T-helper 2 cell treated with Interferon-gamma antibody and Interleukin-4, amounts not matched to agents 100 ng/mL and 5 ng/mL, for 36 hours (primary cell): ENCODE data around the gene TECR. TPM values are rescaled to one million over a fixed set of nuclear protein-coding genes. Genes with fewer than 3 reads are reported as not detected.
"Not testable (repeated sequence)": the region's sequence is repeated elsewhere in the genome, so short reads cannot be mapped to it uniquely, and the experiment has no call there.

Source experiments
- intact Hi-C: fragments of 100-400 bp; cut with micrococcal nuclease; formaldehyde crosslinking; loops from one replicate; pipeline ENCODE4 v1.15.1; 2023
- total RNA-seq: library from RNA; stranded (reverse); gene quantifications from 2 replicates; pipeline ENCODE4 v1.2.3, GENCODE V29; 2022

TECR gene
- total RNA-seq, 1 donor from 2014 or later = 153 TPM

GRCh38 chr19:14577885-14578427 is 48.6 kb downstream of the TECR start:
- intact Hi-C loops = no loop called here

- intact Hi-C loops = no loop called here
Measured at GRCh38 chr19:14580623-14581237, 51.3 kb downstream of the TECR start.

GRCh38 chr19:14582894-14583340 is 53.5 kb downstream of the TECR start, which contains the start of gene CLEC17A:
TSS of gene CLEC17A (plus strand) at chr19:14583084. CDS start at chr19:14583161, 77 bp downstream.
- intact Hi-C loops = no loop called here

GRCh38 chr19:14584372-14584771 is 55.0 kb downstream of the TECR start:
- intact Hi-C loops = not testable (repeated sequence)

- intact Hi-C loops = not testable (repeated sequence)
Measured at GRCh38 chr19:14585187-14585586, 55.8 kb downstream of the TECR start.

- intact Hi-C loops = not testable (repeated sequence)
Measured at GRCh38 chr19:14589433-14589832, 60.0 kb downstream of the TECR start.

- intact Hi-C loops = no loop called here
Measured at GRCh38 chr19:14595558-14595957, 66.2 kb downstream of the TECR start.

- intact Hi-C loops = no loop called here
Measured at GRCh38 chr19:14599548-14600147, 70.3 kb downstream of the TECR start.

GRCh38 chr19:14603990-14604387 is 74.6 kb downstream of the TECR start:
- intact Hi-C loops = no loop called here

GRCh38 chr19:14606627-14607026 is 77.2 kb downstream of the TECR start:
- intact Hi-C loops = no loop called here

- intact Hi-C loops = no loop called here
Measured at GRCh38 chr19:14611051-14611450, 81.7 kb downstream of the TECR start.

- intact Hi-C loops = not testable (repeated sequence)
Measured at GRCh38 chr19:14612242-14612641, 82.8 kb downstream of the TECR start.

GRCh38 chr19:14612657-14613056 is 83.3 kb downstream of the TECR start:
- intact Hi-C loops = no loop called here

- intact Hi-C loops = not testable (repeated sequence)
Measured at GRCh38 chr19:14613399-14614098, 84.2 kb downstream of the TECR start.

- intact Hi-C loops = no loop called here
Measured at GRCh38 chr19:14614099-14614412, 84.7 kb downstream of the TECR start.

Other genes with a start within 250 kb of the TECR start
- 178 and 183 TPM in 2 replicates for gene ADGRE5, start 148.2 kb upstream of the TECR start, total RNA-seq
- gene DDX39A, start 110.3 kb upstream of the TECR start, total RNA-seq = 274 and 287 TPM in 2 replicates
- 188 and 202 TPM in 2 replicates for gene PKN1, start 96.3 kb upstream of the TECR start, total RNA-seq
- gene PTGER1, start 54.2 kb upstream of the TECR start, total RNA-seq = 0.16 and 0.23 TPM in 2 replicates
- 36.8 and 38.0 TPM in 2 replicates for gene GIPC1, start 33.5 kb upstream of the TECR start, total RNA-seq
- gene DNAJB1, start 11.2 kb upstream of the TECR start, total RNA-seq = 103 and 106 TPM in 2 replicates
- gene NDUFB7, start 42.5 kb downstream of the TECR start, total RNA-seq = 126 and 128 TPM in 2 replicates
- gene CLEC17A, start 53.5 kb downstream of the TECR start, total RNA-seq = not detected in 2 replicates
- not detected in 2 replicates for gene ADGRE3, start 145.2 kb downstream of the TECR start, total RNA-seq
- gene ZNF333, start 160.5 kb downstream of the TECR start, total RNA-seq = 10.2 and 11.4 TPM in 2 replicates
- 1.2 and 2.2 TPM in 2 replicates for gene ADGRE2, start 249.0 kb downstream of the TECR start, total RNA-seq